GM21367 (cell line): ENCODE results near the gene STK24.

ENCODE experiments used
- ATAC-seq: cut with Tn5 transposase; IDR thresholded peaks from one replicate; pipeline ENCODE4 v1.9.1; 2021; ENCODE audit not compliant: unreplicated experiment

STK24 gene

GRCh38 chr13:98556968-98557631 lies 19.8 kb downstream of the STK24 start:
- ATAC-seq, result no peak

GRCh38 chr13:98556142-98556816 lies 20.6 kb downstream of the STK24 start:
- no peak for ATAC-seq

- peak; percentile 56 for ATAC-seq
These were observed 27.1 kb downstream of the STK24 start for GRCh38 chr13:98549728-98550317.

GRCh38 chr13:98549006-98549727 lies 27.7 kb downstream of the STK24 start:
- ATAC-seq, result no peak

- no peak for ATAC-seq
These were observed 28.7 kb downstream of the STK24 start for GRCh38 chr13:98548230-98548629.

- no peak for ATAC-seq
These were observed 29.5 kb downstream of the STK24 start for GRCh38 chr13:98547455-98547854.

GRCh38 chr13:98546402-98546801 lies 30.5 kb downstream of the STK24 start:
- ATAC-seq, result no peak

- no peak for ATAC-seq
These were observed 32.7 kb downstream of the STK24 start for GRCh38 chr13:98544104-98544710.

- ATAC-seq, result no peak
These were observed 33.4 kb downstream of the STK24 start for GRCh38 chr13:98543378-98544103.

GRCh38 chr13:98542568-98543377 lies 34.1 kb downstream of the STK24 start:
- peak; percentile 43 for ATAC-seq

- no peak for ATAC-seq
These were observed 35.2 kb downstream of the STK24 start for GRCh38 chr13:98541701-98542203.

GRCh38 chr13:98541191-98541590 lies 35.7 kb downstream of the STK24 start:
- no peak for ATAC-seq

- ATAC-seq, result no peak
These were observed 36.4 kb downstream of the STK24 start for GRCh38 chr13:98540476-98540875.

- ATAC-seq, result no peak
These were observed 37.2 kb downstream of the STK24 start for GRCh38 chr13:98539666-98540065.

- ATAC-seq, result no peak
These were observed 38.0 kb downstream of the STK24 start for GRCh38 chr13:98538876-98539275.

GRCh38 chr13:98537740-98538139 lies 39.2 kb downstream of the STK24 start:
- ATAC-seq, result no peak

GRCh38 chr13:98537306-98537705 lies 39.6 kb downstream of the STK24 start:
- ATAC-seq, result no peak

GRCh38 chr13:98536729-98537128 lies 40.2 kb downstream of the STK24 start:
- no peak for ATAC-seq

GRCh38 chr13:98535501-98536354 lies 41.2 kb downstream of the STK24 start:
- ATAC-seq, result no peak
